Dendritic cell treated with granulocyte-macrophage colony-stimulating factor and Interleukin-4, amounts not matched to agents 40 ng/mL and 50 ng/mL, for 4 days (primary cell): Measurements from ENCODE around the gene MAGI3.
"Not testable (repeated sequence)": the region's sequence is repeated elsewhere in the genome, so short reads cannot be mapped to it uniquely, and the experiment has no call there.

Experiments
- H3K27ac Mint-ChIP-seq: one replicate; pipeline ENCODE4 v1.8.0; 2022; ENCODE audit warnings: mild to moderate bottlenecking, mixed read lengths
- H3K27me3 Mint-ChIP-seq: one replicate; pipeline ENCODE4 v1.8.0; 2022; ENCODE audit warnings: mild to moderate bottlenecking, mixed read lengths
- H3K36me3 Mint-ChIP-seq: one replicate; pipeline ENCODE4 v1.8.0; 2022; ENCODE audit warnings: low read depth, mixed read lengths
- H3K4me1 Mint-ChIP-seq: one replicate; pipeline ENCODE4 v1.8.0; 2022; ENCODE audit warnings: low read depth, mixed read lengths
- H3K4me3 Mint-ChIP-seq: one replicate; pipeline ENCODE4 v1.8.0; 2022; ENCODE audit warnings: mild to moderate bottlenecking, moderate library complexity, mixed read lengths
- H3K9me3 Mint-ChIP-seq: one replicate; pipeline ENCODE4 v1.8.0; 2022; ENCODE audit warnings: mixed read lengths
- intact Hi-C: fragments of 100-400 bp; cut with micrococcal nuclease; formaldehyde crosslinking; loops from one replicate; pipeline ENCODE4 v1.15.0; 2022

Gene MAGI3

GRCh38 chr1:113390871-113391648, 745 bp downstream of the MAGI3 start:
- H3K4me3 Mint-ChIP-seq, result peak overlapping the region; percentile 94
- H3K27ac Mint-ChIP-seq, result peak overlapping the region; percentile 85
- peaks cover 10% of the 10 kb centered on the region for H3K36me3 Mint-ChIP-seq
- intact Hi-C loops, result loop anchor here (5.0 to 10.0 kb wide), 2 partner anchors 286 to 676 kb away; partner anchors contain the start of gene PPM1J
- peaks cover 55% of the 10 kb centered on the region for H3K27me3 Mint-ChIP-seq
- H3K9me3 Mint-ChIP-seq, result no peaks in the 10 kb centered on the region
- peaks cover 24% of the 10 kb centered on the region for H3K4me1 Mint-ChIP-seq

- no peak overlapping the region for H3K27ac Mint-ChIP-seq
- H3K9me3 Mint-ChIP-seq, result no peaks in the 10 kb centered on the region
- peaks cover 10% of the 10 kb centered on the region for H3K36me3 Mint-ChIP-seq
Observed at GRCh38 chr1:113391649-113392271, 1.4 kb downstream of the MAGI3 start.

GRCh38 chr1:113392541-113393128, 2.3 kb downstream of the MAGI3 start:
- H3K4me3 Mint-ChIP-seq, result no peak overlapping the region
- intact Hi-C loops, result loop anchor here (5.0 to 10.0 kb wide), 2 partner anchors 285 to 678 kb away; partner anchors contain the start of gene PPM1J
- H3K4me1 Mint-ChIP-seq, result peaks cover 24% of the 10 kb centered on the region
- H3K36me3 Mint-ChIP-seq, result peaks cover 10% of the 10 kb centered on the region
- H3K27me3 Mint-ChIP-seq, result peaks cover 60% of the 10 kb centered on the region
- no peak overlapping the region for H3K27ac Mint-ChIP-seq
- no peaks in the 10 kb centered on the region for H3K9me3 Mint-ChIP-seq

More at GRCh38 chr1:113391649-113392271, 1.4 kb downstream of the MAGI3 start:
- intact Hi-C loops, result loop anchor here (5.0 to 10.0 kb wide), 2 partner anchors 286 to 677 kb away; partner anchors contain the start of gene PPM1J
- peaks cover 58% of the 10 kb centered on the region for H3K27me3 Mint-ChIP-seq
- H3K4me1 Mint-ChIP-seq, result peaks cover 24% of the 10 kb centered on the region
- H3K4me3 Mint-ChIP-seq, result peak overlapping the region; percentile 69

- Mint-ChIP-seq H3K9me3 (no peaks in the 10 kb centered on the region), H3K36me3 (peaks cover 10% of the 10 kb centered on the region), H3K27ac (no peak overlapping the region), H3K4me1 (peaks cover 15% of the 10 kb centered on the region), H3K4me3 (no peak overlapping the region), H3K27me3 (peaks cover 54% of the 10 kb centered on the region)
- intact Hi-C loops, result loop anchor here (2.0 to 10.0 kb wide), 3 partner anchors 21 to 679 kb away; partner anchors contain the start of gene PPM1J
Observed at GRCh38 chr1:113394043-113394862, 3.9 kb downstream of the MAGI3 start.

GRCh38 chr1:113394863-113395259, 4.5 kb downstream of the MAGI3 start:
- intact Hi-C loops, result loop anchor here (2.0 to 10.0 kb wide), 3 partner anchors 20 to 680 kb away; partner anchors contain the start of gene PPM1J
- Mint-ChIP-seq H3K27me3 (peaks cover 48% of the 10 kb centered on the region), H3K27ac (no peak overlapping the region), H3K4me3 (no peak overlapping the region), H3K9me3 (no peaks in the 10 kb centered on the region), H3K4me1 (peaks cover 11% of the 10 kb centered on the region), H3K36me3 (peaks cover 8% of the 10 kb centered on the region)

GRCh38 chr1:113396102-113396501, 5.8 kb downstream of the MAGI3 start:
- peaks cover 10% of the 10 kb centered on the region for H3K4me1 Mint-ChIP-seq
- H3K9me3 Mint-ChIP-seq, result no peaks in the 10 kb centered on the region
- no peak overlapping the region for H3K4me3 Mint-ChIP-seq
- no peak overlapping the region for H3K27ac Mint-ChIP-seq
- no peaks in the 10 kb centered on the region for H3K36me3 Mint-ChIP-seq
- peaks cover 38% of the 10 kb centered on the region for H3K27me3 Mint-ChIP-seq
- intact Hi-C loops, result loop anchor here (10.0 kb wide), 1 partner anchor 681 kb away; the partner anchor contains the start of gene PPM1J

- Mint-ChIP-seq H3K27me3 (peaks cover 33% of the 10 kb centered on the region), H3K4me3 (no peak overlapping the region), H3K9me3 (no peaks in the 10 kb centered on the region), H3K27ac (no peak overlapping the region), H3K36me3 (no peaks in the 10 kb centered on the region), H3K4me1 (peaks cover 5% of the 10 kb centered on the region)
- intact Hi-C loops, result loop anchor here (10.0 kb wide), 1 partner anchor 682 kb away; the partner anchor contains the start of gene PPM1J
Observed at GRCh38 chr1:113396585-113396984, 6.3 kb downstream of the MAGI3 start.

GRCh38 chr1:113399062-113399583, 8.8 kb downstream of the MAGI3 start:
- intact Hi-C loops, result loop anchor here (10.0 kb wide), 1 partner anchor 684 kb away; the partner anchor contains the start of gene PPM1J
- Mint-ChIP-seq H3K9me3 (no peaks in the 10 kb centered on the region), H3K27me3 (peaks cover 25% of the 10 kb centered on the region), H3K36me3 (no peaks in the 10 kb centered on the region), H3K4me1 (no peaks in the 10 kb centered on the region), H3K27ac (no peak overlapping the region), H3K4me3 (no peak overlapping the region)

- Mint-ChIP-seq H3K36me3 (no peaks in the 10 kb centered on the region), H3K4me3 (no peak overlapping the region), H3K27me3 (peaks cover 21% of the 10 kb centered on the region), H3K9me3 (no peaks in the 10 kb centered on the region), H3K4me1 (no peaks in the 10 kb centered on the region), H3K27ac (no peak overlapping the region)
- intact Hi-C loops, result no loop called here
Observed at GRCh38 chr1:113401067-113401466, 10.8 kb downstream of the MAGI3 start.

- Mint-ChIP-seq H3K9me3 (no peaks in the 10 kb centered on the region), H3K27me3 (peaks cover 16% of the 10 kb centered on the region), H3K36me3 (no peaks in the 10 kb centered on the region), H3K27ac (no peak overlapping the region), H3K4me1 (no peaks in the 10 kb centered on the region), H3K4me3 (no peak overlapping the region)
- intact Hi-C loops, result no loop called here
Observed at GRCh38 chr1:113401728-113402127, 11.4 kb downstream of the MAGI3 start.

GRCh38 chr1:113403065-113403464, 12.8 kb downstream of the MAGI3 start:
- Mint-ChIP-seq H3K4me1 (no peaks in the 10 kb centered on the region), H3K27me3 (peaks cover 14% of the 10 kb centered on the region)

GRCh38 chr1:113405573-113405972, 15.3 kb downstream of the MAGI3 start:
- no peaks in the 10 kb centered on the region for H3K4me1 Mint-ChIP-seq
- H3K27me3 Mint-ChIP-seq, result peaks cover 7% of the 10 kb centered on the region
- no peak overlapping the region for H3K27ac Mint-ChIP-seq
- no peaks in the 10 kb centered on the region for H3K9me3 Mint-ChIP-seq
- intact Hi-C loops, result no loop called here
- H3K4me3 Mint-ChIP-seq, result no peak overlapping the region
- H3K36me3 Mint-ChIP-seq, result no peaks in the 10 kb centered on the region

More at GRCh38 chr1:113403065-113403464, 12.8 kb downstream of the MAGI3 start:
- intact Hi-C loops, result no loop called here
- no peaks in the 10 kb centered on the region for H3K36me3 Mint-ChIP-seq
- no peak overlapping the region for H3K4me3 Mint-ChIP-seq
- H3K27ac Mint-ChIP-seq, result no peak overlapping the region
- no peaks in the 10 kb centered on the region for H3K9me3 Mint-ChIP-seq

- H3K4me3 Mint-ChIP-seq, H3K27ac Mint-ChIP-seq, H3K36me3 Mint-ChIP-seq, H3K4me1 Mint-ChIP-seq, H3K27me3 Mint-ChIP-seq, intact Hi-C loops, H3K9me3 Mint-ChIP-seq: not testable (repeated sequence)
Observed at GRCh38 chr1:113406149-113406548, 15.8 kb downstream of the MAGI3 start.
